Ascending aorta (tissue), 2 donors: Measurements from ENCODE around the gene COL3A1. TPM values are rescaled to one million over a fixed set of nuclear protein-coding genes. Genes with fewer than 3 reads are reported as not detected.

Source experiments
- DNase-seq, 2 donors: peaks; one replicate each; pipeline ENCODE4 v3.0.0-alpha.2; 2019; ENCODE audit warnings: low spot score in 2 of 2
- H3K27ac ChIP-seq, 2 donors: fragments of 200-600 bp; sonication (generic); one replicate each; pipeline ENCODE4 v1.5.1; 2016 to 2017; ENCODE audit warnings: mild to moderate bottlenecking in 1 of 2
- H3K27me3 ChIP-seq: fragments of 200-600 bp; sonication (generic); one replicate; pipeline ENCODE4 v1.5.1; 2017
- H3K36me3 ChIP-seq, 2 donors: fragments of 200-600 bp; sonication (generic); one replicate each; pipeline ENCODE4 v1.5.1; 2016
- H3K4me1 ChIP-seq, 2 donors: fragments of 200-600 bp; sonication (generic); one replicate each; pipeline ENCODE4 v1.5.1; 2016 to 2017; ENCODE audit warnings: mild to moderate bottlenecking in 1 of 2
- H3K4me3 ChIP-seq, 2 donors: fragments of 200-600 bp; sonication (generic); one replicate each; pipeline ENCODE4 v1.5.1; 2016 to 2017; ENCODE audit warnings: mild to moderate bottlenecking in 1 of 2
- H3K9me3 ChIP-seq, 2 donors: fragments of 200-600 bp; sonication (generic); one replicate each; pipeline ENCODE4 v1.5.1; 2016
- CTCF ChIP-seq, 3 experiments: fragments of 200-600 bp in 2 of 3; fragments of 450-650 bp in 1 of 3; sonication (generic) in 2 of 3; IDR thresholded peaks; one replicate each; pipeline ENCODE4 v1.5.1; 2016 to 2019; ENCODE audit warnings: antibody characterized with exemption in 3 of 3, mild to moderate bottlenecking in 1 of 3, moderate library complexity in 1 of 3
- intact Hi-C: fragments of 100-400 bp; cut with DNase I; formaldehyde crosslinking; loops from one replicate; pipeline ENCODE4 v1.15.1; 2023
- total RNA-seq: library from RNA; depleted of rRNA; stranded (reverse); fragments of >200 nt; gene quantifications from one replicate; pipeline ENCODE4 v1.1.0, GENCODE V29; 2016

The COL3A1 gene
- total RNA-seq, 1 donor from 2014 or later, result 411 TPM

- H3K4me3 ChIP-seq, result no peak overlapping the region
- no peak for TF ChIP-seq CTCF (IDR thresholded peaks at IDR 0.05)
- H3K27ac ChIP-seq, result peak overlapping the region; percentile 68 to 75
- intact Hi-C loops, result no loop called here
- H3K36me3 ChIP-seq, result no peaks in the 10 kb centered on the region
- H3K27me3 ChIP-seq, result no peaks in the 10 kb centered on the region
- no peak for DNase-seq
- H3K9me3 ChIP-seq, result no peaks in the 10 kb centered on the region
- H3K4me1 ChIP-seq, result peaks cover 0 to 17% of the 10 kb centered on the region in 2 donors
Observed at GRCh38 chr2:188966728-188967440, 7.3 kb upstream of the COL3A1 start.

GRCh38 chr2:188969236-188969635 is 4.9 kb upstream of the COL3A1 start:
- Histone ChIP-seq H3K36me3 (no peaks in the 10 kb centered on the region), H3K4me1 (peaks cover 0 to 17% of the 10 kb centered on the region in 2 donors), H3K27me3 (no peaks in the 10 kb centered on the region), H3K9me3 (no peaks in the 10 kb centered on the region), H3K27ac (no peak overlapping the region), H3K4me3 (no peak overlapping the region)
- intact Hi-C loops, result no loop called here
- no peak for DNase-seq
- no peak for TF ChIP-seq CTCF (IDR thresholded peaks at IDR 0.05)

- no peak for TF ChIP-seq CTCF (IDR thresholded peaks at IDR 0.05)
- Histone ChIP-seq H3K36me3 (no peaks in the 10 kb centered on the region), H3K4me3 (no peak overlapping the region), H3K4me1 (peaks cover 0 to 17% of the 10 kb centered on the region in 2 donors), H3K27me3 (no peaks in the 10 kb centered on the region), H3K27ac (no peak overlapping the region), H3K9me3 (no peaks in the 10 kb centered on the region)
- intact Hi-C loops, result loop anchor here (10.0 kb wide), 2 partner anchors 75 to 155 kb away; no protein-coding TSS in a partner anchor
- DNase-seq, result no peak
Observed at GRCh38 chr2:188969651-188970050, 4.5 kb upstream of the COL3A1 start.

- peak overlapping the region in 1 of 2 donors; percentile 5 for H3K27ac ChIP-seq
- no peaks in the 10 kb centered on the region for H3K9me3 ChIP-seq
- H3K36me3 ChIP-seq, result no peaks in the 10 kb centered on the region
- DNase-seq, result no peak
- TF ChIP-seq CTCF (IDR thresholded peaks at IDR 0.05), result no peak
- H3K4me3 ChIP-seq, result no peak overlapping the region
- no peaks in the 10 kb centered on the region for H3K27me3 ChIP-seq
- peaks cover 0 to 14% of the 10 kb centered on the region in 2 donors for H3K4me1 ChIP-seq
- intact Hi-C loops, result loop anchor here (10.0 kb wide), 2 partner anchors 75 to 155 kb away; no protein-coding TSS in a partner anchor
Observed at GRCh38 chr2:188970211-188970610, 4.0 kb upstream of the COL3A1 start.

GRCh38 chr2:188971432-188971861 is 2.7 kb upstream of the COL3A1 start:
- no peak for TF ChIP-seq CTCF (IDR thresholded peaks at IDR 0.05)
- H3K9me3 ChIP-seq, result no peaks in the 10 kb centered on the region
- DNase-seq, result no peak
- H3K27ac ChIP-seq, result peak overlapping the region; percentile 9 to 26
- no peaks in the 10 kb centered on the region for H3K36me3 ChIP-seq
- intact Hi-C loops, result loop anchor here (10.0 kb wide), 2 partner anchors 77 to 157 kb away; no protein-coding TSS in a partner anchor
- H3K4me3 ChIP-seq, result no peak overlapping the region
- no peaks in the 10 kb centered on the region for H3K27me3 ChIP-seq
- peaks cover 0 to 4% of the 10 kb centered on the region in 2 donors for H3K4me1 ChIP-seq
